Panc1 (cell line): ENCODE measurements around the gene FAM240A. TPM values are rescaled to one million over a fixed set of nuclear protein-coding genes. Genes with fewer than 3 reads are reported as not detected.

ENCODE experiments used
- ATAC-seq: fragments of 200-7000 bp; cut with Tn5 transposase; 2 replicates; pipeline ENCODE4 v1.9.1; 2020; ENCODE audit warnings: mild to moderate bottlenecking, moderate library complexity
- BruUV-seq: library from RNA; stranded (reverse); fragments of 400-500 nt; replicated peaks from 2 replicates; lab custom pipeline; 2021; lab: Mats Ljungman, UMichigan
- CTCF ChIA-PET: fragments of 300-600 bp; sonication (Branson Sonifier 250); formaldehyde crosslinking; loops from one replicate; lab custom pipeline; 2022; ENCODE audit warnings: antibody characterized with exemption; lab: Charles Lee
- POLR2A ChIA-PET: fragments of 300-600 bp; sonication (Branson Sonifier 250); formaldehyde crosslinking; loops from one replicate; lab custom pipeline; 2022; ENCODE audit warnings: antibody characterized with exemption; lab: Charles Lee
- DNase-seq: peaks from one replicate; pipeline ENCODE4 v3.0.0-alpha.2; 2010; ENCODE audit warnings: low read depth, low spot score
- H3K27ac ChIP-seq: 2 replicates; pipeline ENCODE4 v1.5.1; 2011; ENCODE audit warnings: mild to moderate bottlenecking, low read length, inconsistent platforms
- H3K27me3 ChIP-seq: fragments of 200-500 bp; sonication (Bioruptor generic); 2 replicates; pipeline ENCODE4 v1.6.0; 2014; ENCODE audit warnings: low read length, inconsistent platforms; ENCODE audit not compliant: control insufficient read depth, insufficient read depth
- H3K36me3 ChIP-seq: fragments of 200-500 bp; sonication (Bioruptor generic); 2 replicates; pipeline ENCODE4 v1.5.1; 2014; ENCODE audit warnings: inconsistent platforms, mild to moderate bottlenecking, low read length, moderate library complexity; ENCODE audit not compliant: control insufficient read depth, insufficient read depth
- H3K4me1 ChIP-seq: 2 replicates; pipeline ENCODE4 v1.5.1; 2011; ENCODE audit warnings: inconsistent platforms, mild to moderate bottlenecking, low read length, moderate library complexity; ENCODE audit not compliant: control insufficient read depth, insufficient read depth
- H3K4me3 ChIP-seq, 2 experiments: 2 replicates each; pipeline ENCODE4 v1.5.1; 2011 to 2012; ENCODE audit warnings: low read depth in 2 of 2, low read length in 2 of 2, mild to moderate bottlenecking in 2 of 2, inconsistent platforms in 1 of 2, moderate library complexity in 1 of 2
- H3K9me3 ChIP-seq: fragments of 200-500 bp; sonication (Bioruptor generic); 2 replicates; pipeline ENCODE4 v1.5.1; 2014; ENCODE audit warnings: low read depth, mild to moderate bottlenecking, inconsistent platforms, low read length, moderate library complexity; ENCODE audit not compliant: control insufficient read depth, insufficient read depth
- POLR2AphosphoS5 ChIP-seq: IDR thresholded peaks from 2 replicates; pipeline ENCODE4 v1.6.1; 2012; ENCODE audit warnings: mild to moderate bottlenecking, low read depth, low read length, moderate library complexity
- SIN3A ChIP-seq: IDR thresholded peaks from 2 replicates; pipeline ENCODE4 v1.6.1; 2012; ENCODE audit warnings: low read depth, mild to moderate bottlenecking, low read length, moderate library complexity, borderline replicate concordance; ENCODE audit not compliant: insufficient read depth
- TCF7L2 ChIP-seq: IDR thresholded peaks from 2 replicates; pipeline ENCODE4 v1.6.1; 2011; ENCODE audit warnings: mild to moderate bottlenecking, low read depth, low read length, inconsistent platforms
- in situ Hi-C: cut with HindIII; loops from 2 replicates; pipeline ENCODE4 v1.10.0; 2016; ENCODE audit warnings: low sequenced_read_pairs, low pct_unique_long_range_greater_than_20kb
- intact Hi-C: fragments of 100-400 bp; cut with micrococcal nuclease; formaldehyde crosslinking; loops from one replicate; pipeline ENCODE4 v1.10.0; 2022; ENCODE audit not compliant: unreplicated experiment
- total RNA-seq: library from RNA; stranded (reverse); gene quantifications from one replicate; pipeline ENCODE4 v1.2.1, GENCODE V29; 2021; ENCODE audit not compliant: unreplicated experiment
- TF ChIP-seq, protein P1 (sequence below), 2 experiments: IDR thresholded peaks; 2 replicates each; pipeline ENCODE4 v1.6.1; 2011 to 2012; ENCODE audit warnings: low read depth in 2 of 2, control low read depth in 1 of 2, low read length in 1 of 2, mild to moderate bottlenecking in 1 of 2, moderate library complexity in 1 of 2; ENCODE audit not compliant: insufficient read depth in 1 of 2
- TF ChIP-seq, protein P2 (sequence below): fragments of 450-650 bp; IDR thresholded peaks from 2 replicates; pipeline ENCODE4 v1.5.1; 2017; ENCODE audit warnings: mild to moderate bottlenecking

The FAM240A gene
- total RNA-seq, 1 experiment from 2014 or later = not detected

GRCh38 chr3:46642971-46643370 lies 30.6 kb downstream of the FAM240A start:
- intact Hi-C loops (no loop called here), in situ Hi-C loops (no loop called here)
- no peaks in the 10 kb centered on the region for H3K4me1 ChIP-seq
- DNase-seq = no peak
- ChIA-PET POLR2A (no interaction called here), CTCF (no interaction called here)
- BruUV-seq = no TSS peak
- no peaks in the 10 kb centered on the region for H3K27me3 ChIP-seq
- no peak for TF ChIP-seq POLR2AphosphoS5
- TF ChIP-seq, protein P1, sequence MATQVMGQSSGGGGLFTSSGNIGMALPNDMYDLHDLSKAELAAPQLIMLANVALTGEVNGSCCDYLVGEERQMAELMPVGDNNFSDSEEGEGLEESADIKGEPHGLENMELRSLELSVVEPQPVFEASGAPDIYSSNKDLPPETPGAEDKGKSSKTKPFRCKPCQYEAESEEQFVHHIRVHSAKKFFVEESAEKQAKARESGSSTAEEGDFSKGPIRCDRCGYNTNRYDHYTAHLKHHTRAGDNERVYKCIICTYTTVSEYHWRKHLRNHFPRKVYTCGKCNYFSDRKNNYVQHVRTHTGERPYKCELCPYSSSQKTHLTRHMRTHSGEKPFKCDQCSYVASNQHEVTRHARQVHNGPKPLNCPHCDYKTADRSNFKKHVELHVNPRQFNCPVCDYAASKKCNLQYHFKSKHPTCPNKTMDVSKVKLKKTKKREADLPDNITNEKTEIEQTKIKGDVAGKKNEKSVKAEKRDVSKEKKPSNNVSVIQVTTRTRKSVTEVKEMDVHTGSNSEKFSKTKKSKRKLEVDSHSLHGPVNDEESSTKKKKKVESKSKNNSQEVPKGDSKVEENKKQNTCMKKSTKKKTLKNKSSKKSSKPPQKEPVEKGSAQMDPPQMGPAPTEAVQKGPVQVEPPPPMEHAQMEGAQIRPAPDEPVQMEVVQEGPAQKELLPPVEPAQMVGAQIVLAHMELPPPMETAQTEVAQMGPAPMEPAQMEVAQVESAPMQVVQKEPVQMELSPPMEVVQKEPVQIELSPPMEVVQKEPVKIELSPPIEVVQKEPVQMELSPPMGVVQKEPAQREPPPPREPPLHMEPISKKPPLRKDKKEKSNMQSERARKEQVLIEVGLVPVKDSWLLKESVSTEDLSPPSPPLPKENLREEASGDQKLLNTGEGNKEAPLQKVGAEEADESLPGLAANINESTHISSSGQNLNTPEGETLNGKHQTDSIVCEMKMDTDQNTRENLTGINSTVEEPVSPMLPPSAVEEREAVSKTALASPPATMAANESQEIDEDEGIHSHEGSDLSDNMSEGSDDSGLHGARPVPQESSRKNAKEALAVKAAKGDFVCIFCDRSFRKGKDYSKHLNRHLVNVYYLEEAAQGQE (IDR thresholded peaks at IDR 0.05; ENCODE audit: insufficient read depth in 1 of 2, low read depth in 2 of 2, low read length in 1 of 2) = no peak
- TF ChIP-seq SIN3A = no peak
- TF ChIP-seq, protein P2, sequence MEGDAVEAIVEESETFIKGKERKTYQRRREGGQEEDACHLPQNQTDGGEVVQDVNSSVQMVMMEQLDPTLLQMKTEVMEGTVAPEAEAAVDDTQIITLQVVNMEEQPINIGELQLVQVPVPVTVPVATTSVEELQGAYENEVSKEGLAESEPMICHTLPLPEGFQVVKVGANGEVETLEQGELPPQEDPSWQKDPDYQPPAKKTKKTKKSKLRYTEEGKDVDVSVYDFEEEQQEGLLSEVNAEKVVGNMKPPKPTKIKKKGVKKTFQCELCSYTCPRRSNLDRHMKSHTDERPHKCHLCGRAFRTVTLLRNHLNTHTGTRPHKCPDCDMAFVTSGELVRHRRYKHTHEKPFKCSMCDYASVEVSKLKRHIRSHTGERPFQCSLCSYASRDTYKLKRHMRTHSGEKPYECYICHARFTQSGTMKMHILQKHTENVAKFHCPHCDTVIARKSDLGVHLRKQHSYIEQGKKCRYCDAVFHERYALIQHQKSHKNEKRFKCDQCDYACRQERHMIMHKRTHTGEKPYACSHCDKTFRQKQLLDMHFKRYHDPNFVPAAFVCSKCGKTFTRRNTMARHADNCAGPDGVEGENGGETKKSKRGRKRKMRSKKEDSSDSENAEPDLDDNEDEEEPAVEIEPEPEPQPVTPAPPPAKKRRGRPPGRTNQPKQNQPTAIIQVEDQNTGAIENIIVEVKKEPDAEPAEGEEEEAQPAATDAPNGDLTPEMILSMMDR = no peak
- TF ChIP-seq TCF7L2 = no peak
- no peak overlapping the region for H3K27ac ChIP-seq
- H3K9me3 ChIP-seq = no peaks in the 10 kb centered on the region
- no peak for ATAC-seq
- H3K4me3 ChIP-seq = no peak overlapping the region
- no peaks in the 10 kb centered on the region for H3K36me3 ChIP-seq

DNA sequence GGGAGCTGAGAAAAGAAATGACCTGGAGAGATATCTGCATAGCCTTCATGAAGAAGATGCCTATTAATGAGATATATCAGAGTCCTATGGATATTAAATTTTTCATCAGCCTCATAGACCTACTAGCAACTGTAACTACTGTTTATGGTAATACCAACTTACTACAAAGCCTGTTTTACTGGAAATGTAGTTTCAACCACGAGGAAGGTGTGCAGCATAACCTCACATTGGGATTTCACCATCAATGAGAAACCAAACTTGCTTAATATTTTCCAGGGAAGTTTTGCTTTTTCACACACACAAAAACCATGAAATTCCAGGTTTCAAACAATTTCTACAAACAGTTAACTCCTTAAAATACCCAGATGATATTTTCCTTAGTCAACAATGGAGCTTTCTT lies 31.4 kb downstream of the FAM240A start:
- ChIA-PET CTCF (no interaction called here), POLR2A (no interaction called here)
- Histone ChIP-seq H3K27ac (no peak overlapping the region), H3K9me3 (no peaks in the 10 kb centered on the region), H3K27me3 (no peaks in the 10 kb centered on the region), H3K4me1 (no peaks in the 10 kb centered on the region), H3K36me3 (no peaks in the 10 kb centered on the region), H3K4me3 (no peak overlapping the region)
- in situ Hi-C loops (no loop called here), intact Hi-C loops (no loop called here)
- no peak for TF ChIP-seq TCF7L2
- TF ChIP-seq, protein P1 (IDR thresholded peaks at IDR 0.05; ENCODE audit: insufficient read depth in 1 of 2, low read depth in 2 of 2, low read length in 1 of 2) = no peak
- BruUV-seq = no TSS peak
- ATAC-seq (no peak), DNase-seq (no peak)
